Activated CD8-positive, alpha-beta memory T cell treated with anti-CD3 and anti-CD28 coated beads for 48 hours (primary cell): ENCODE measurements around the gene GAPDH.
A peak's percentile ranks its signal among the peaks of the same experiment; 100 is the strongest.
"Not testable (repeated sequence)": the region's sequence is repeated elsewhere in the genome, so short reads cannot be mapped to it uniquely, and the experiment has no call there.

ENCODE experiments used
- DNase-seq, 3 experiments: peaks; one replicate each; pipeline ENCODE4 v3.0.0-alpha.2; 2020; ENCODE audit warnings: low read depth in 2 of 3, low spot score in 2 of 3

The GAPDH gene

DNA sequence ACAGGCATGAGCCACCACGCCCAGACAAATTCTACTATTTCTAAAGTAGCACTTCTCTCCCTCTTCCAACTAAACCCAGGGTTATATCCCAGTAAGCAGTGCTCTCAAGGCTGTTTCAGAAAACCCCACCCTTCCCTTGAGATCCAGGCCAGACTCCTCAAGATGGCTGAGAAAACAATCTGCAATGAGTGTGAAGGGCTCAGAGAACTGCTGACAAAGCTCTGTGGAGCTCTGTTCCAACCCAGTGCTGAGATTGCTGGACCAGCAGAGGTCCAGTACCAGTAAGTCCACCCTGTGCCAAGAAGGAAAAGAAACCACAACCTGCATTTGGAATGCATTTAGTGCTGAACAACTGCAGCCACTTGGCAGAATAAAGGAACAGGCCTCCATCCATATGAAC is 25.2 kb downstream of the GAPDH start:
- DNase-seq, result no peak

DNA sequence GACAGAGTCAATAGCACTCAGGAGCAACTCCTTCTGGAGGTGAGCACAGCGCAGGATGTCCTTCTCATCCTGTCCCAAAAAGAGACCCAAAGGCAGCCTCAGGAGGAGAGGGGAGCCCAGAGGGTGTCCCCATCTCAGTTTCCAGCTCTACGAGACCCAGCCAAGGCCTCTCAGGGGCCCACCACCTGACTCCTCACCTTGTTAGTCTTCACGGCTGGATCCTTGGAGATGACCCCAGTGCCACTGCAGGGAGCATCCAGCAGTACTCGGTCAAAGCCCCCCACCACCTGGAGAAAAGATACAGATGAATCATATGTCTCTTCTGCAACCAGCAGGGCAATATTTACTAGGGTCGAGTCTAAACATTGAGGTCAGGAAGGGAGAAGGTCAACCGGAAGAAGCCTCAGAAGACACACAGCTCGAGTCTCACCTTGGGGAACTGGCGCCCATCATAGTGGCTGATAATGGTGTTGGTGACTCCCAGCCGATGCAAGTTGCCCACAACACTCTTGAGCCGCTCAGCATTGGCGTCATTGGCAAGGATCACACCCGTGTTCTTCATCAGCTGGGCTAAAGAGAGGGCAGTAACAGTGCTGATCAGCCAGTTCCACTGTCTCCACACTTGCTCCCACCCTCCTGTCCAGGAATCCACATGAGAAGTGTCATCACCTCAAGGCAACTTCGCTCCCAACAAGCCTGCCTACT is 26.3 kb downstream of the GAPDH start:
- no peak for DNase-seq

GRCh38 chr12:6562881-6563280 is 28.6 kb downstream of the GAPDH start:
- DNase-seq, result no peak

GRCh38 chr12:6563448-6564050 is 29.2 kb downstream of the GAPDH start:
- peak in 2 of 3 experiments; percentile 59 to 65 for DNase-seq

DNA sequence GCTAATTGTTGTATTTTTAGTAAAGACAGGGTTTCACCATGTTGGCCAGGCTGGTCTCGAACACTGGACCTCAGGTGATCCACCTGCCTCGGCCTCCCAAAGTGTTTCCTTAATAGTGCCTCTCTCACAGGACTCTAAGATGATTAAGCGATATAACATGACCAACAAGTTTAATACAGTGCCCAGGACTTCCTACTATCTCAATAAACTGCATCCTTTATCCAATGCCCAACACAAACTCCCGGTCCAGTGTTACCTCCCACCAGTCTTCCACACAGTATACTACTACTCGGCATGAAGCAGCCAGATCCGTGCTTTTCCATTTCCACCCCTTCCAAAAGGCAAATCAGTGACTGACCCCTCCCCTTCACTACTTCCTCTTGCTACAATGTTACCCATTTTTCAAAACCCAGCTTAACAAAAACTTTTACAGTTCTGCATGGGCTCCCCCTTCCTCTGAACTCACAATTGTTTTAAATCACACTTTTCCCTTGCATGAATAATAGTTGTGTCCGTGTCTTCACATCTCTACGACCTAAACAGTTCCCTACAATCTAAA is 32.9 kb downstream of the GAPDH start:
- no peak for DNase-seq

GRCh38 chr12:6569312-6569711 is 35.0 kb downstream of the GAPDH start:
- DNase-seq, result no peak

DNA sequence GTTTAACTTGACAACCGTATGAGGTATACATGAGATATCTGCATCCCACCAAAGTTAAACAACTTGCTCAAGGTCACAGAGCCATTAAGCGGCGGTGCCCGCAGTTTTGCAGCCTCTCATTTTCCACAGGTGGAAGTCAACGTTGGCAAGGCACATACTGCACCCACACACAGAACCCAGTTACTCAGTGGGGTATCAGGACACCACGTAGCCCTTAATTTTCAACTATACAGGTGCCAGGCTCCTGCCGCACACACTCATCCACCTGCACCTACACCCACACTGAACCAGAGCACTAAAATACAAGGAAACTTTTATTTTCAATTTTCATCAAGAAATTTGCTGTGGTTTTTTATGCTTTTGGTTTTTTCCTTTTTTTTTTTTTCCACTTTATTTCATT is 35.5 kb downstream of the GAPDH start:
- no peak for DNase-seq

DNA sequence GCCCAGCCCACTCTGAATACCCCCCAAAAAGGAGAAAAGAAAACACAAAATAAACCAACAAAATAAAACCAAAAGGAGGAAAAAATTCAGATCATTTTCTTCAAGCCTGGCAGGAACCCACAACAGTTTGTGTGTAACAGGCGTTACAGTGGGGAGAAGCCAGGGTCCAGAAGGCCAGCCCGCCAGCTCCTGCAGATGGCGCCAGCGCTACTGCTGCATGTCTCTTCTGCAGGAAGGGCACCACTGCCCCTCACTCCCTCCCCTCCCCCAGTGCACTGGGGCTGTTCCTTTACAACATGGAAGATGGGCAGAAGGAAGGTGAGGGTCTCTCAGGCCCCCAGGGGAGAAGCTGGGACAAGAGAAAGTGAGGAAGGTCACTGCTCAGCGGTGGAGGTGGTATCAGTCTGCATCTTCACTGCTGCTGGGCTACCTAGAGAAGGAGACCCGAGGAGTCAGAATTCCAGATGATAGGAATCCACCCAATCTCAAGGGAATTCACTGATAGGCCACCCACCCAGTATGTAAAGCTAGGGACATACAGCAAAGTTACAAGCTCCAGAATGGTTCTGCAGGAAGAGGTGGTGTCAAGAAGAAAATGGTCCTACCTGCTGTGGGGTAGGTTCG is 36.1 kb downstream of the GAPDH start:
- no peak for DNase-seq

DNA sequence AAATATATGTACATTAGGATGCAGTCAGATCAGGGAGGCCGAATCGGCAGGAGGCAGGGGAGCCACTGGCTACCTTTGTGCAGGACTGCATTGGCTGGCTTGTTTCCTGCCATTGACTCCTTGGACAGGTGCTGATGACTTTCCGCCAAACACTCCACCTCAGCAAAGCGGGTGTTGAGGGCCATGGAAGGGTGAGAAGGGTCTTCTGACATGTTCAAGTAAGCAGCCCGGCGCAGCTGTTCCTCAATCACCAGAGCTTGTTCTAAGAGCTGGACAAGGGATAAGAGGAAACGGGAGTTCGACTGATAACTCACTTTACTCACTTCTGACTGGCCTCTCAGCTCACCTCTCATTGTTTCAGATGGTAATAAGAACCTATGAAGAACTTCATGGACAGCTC is 38.7 kb downstream of the GAPDH start:
- no peak for DNase-seq

GRCh38 chr12:6574576-6575295 is 40.4 kb downstream of the GAPDH start:
- DNase-seq, result no peak

DNA sequence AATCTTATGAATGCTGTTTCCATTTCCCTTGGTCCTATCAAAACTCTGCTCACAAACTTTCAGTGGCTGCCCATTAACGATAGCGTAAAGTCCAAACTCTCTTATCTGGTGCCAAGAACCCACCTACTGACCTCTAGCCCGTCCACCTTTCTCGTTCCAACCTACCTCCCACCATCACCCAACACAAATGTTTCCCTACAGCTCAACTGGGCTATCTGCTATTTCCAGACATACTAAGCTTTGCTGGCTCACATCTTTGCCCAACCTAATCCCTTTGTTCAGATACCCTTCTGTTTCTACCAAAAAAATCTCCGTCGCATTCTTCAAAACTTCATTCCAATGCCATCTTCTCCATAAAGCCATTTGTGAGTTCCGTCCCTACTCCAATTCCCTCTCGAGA is 41.3 kb downstream of the GAPDH start:
- DNase-seq, result no peak

GRCh38 chr12:6582196-6582595 is 47.9 kb downstream of the GAPDH start:
- no peak for DNase-seq

DNA sequence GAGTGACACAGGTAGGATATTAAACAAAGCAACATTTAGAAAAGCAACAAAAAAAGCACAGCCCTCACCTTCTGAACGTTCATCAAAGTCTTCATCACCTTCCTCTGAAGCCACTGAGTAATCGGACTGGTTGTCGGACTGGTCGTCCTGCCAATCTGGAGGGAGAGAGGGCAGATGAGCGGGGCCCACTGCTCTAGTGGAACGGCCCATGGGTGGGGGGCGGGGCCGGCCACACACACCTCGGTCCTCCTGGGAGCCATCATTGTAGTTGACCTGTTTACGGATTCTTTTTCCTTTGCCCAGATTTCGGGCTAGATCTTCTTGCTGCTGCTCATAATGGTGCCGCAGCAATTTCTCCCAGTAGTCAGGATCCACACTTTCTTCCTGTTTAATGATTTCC is 48.6 kb downstream of the GAPDH start:
- DNase-seq, result no peak

DNA sequence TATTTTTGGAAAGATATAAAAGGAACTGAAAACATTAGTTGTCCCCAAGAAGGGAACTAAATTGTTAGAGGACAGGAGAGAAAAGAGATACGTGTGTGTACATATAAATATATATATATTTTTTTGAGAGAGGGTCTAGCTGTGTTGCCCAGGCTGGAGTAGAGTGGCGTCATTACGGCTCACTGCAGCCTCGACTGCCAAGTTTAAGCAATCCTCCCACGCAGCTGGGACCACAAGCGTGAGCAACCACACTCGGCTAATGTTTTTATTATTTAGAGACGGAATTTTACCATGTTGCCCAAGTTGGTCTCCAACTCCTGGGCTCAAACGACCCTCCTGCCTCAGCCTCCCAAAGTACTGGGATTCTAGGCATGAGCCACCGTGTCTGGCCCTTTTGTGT is 50.0 kb downstream of the GAPDH start:
- DNase-seq, result no peak

DNA sequence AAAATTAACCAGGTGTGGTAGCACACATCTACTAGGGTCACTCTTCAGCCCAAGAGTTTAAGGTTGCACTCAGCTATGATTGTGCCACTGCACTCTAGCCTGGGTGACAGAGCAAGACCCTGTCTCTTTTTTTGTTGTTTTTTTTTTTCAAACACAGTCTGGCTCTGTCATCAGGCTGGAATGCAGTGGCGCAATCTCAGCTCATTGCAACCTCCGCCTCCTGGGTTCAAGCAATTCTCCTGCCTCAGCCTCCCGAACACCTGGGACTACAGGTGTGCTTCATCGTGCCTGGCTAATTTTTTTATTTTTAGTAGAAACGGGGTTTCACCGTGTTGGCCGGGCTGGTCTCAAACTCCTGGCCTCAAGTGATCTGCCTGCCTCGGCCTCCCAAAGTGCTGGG is 52.3 kb downstream of the GAPDH start:
- not testable (repeated sequence) for DNase-seq
